Measurements from ENCODE around the gene FAM169A.
"Not testable (repeated sequence)": the region's sequence is repeated elsewhere in the genome, so short reads cannot be mapped to it uniquely, and the experiment has no call there.

FAM169A gene

GRCh38 chr5:74865804-74866595 lies at the start of gene FAM169A:
TSS of gene FAM169A (minus strand) at chr5:74866387. CDS start at chr5:74841676, 24,711 bp downstream.
- no peak for DNase-seq

GRCh38 chr5:74915488-74915887 lies 49.3 kb upstream of the FAM169A start:
- DNase-seq: no peak

- not testable (repeated sequence) for DNase-seq
These were observed 45.2 kb upstream of the FAM169A start for GRCh38 chr5:74911421-74911820.

GRCh38 chr5:74909888-74910287 lies 43.7 kb upstream of the FAM169A start:
- DNase-seq: not testable (repeated sequence)

- DNase-seq: not testable (repeated sequence)
These were observed 42.0 kb upstream of the FAM169A start for GRCh38 chr5:74908237-74908636.

GRCh38 chr5:74904713-74905112 lies 38.5 kb upstream of the FAM169A start:
- DNase-seq: not testable (repeated sequence)

GRCh38 chr5:74903165-74903787 lies 37.1 kb upstream of the FAM169A start:
- peak in 1 of 2 experiments; percentile 28 for DNase-seq

GRCh38 chr5:74897049-74897448 lies 30.9 kb upstream of the FAM169A start:
- DNase-seq: no peak

- no peak for DNase-seq
These were observed 29.7 kb upstream of the FAM169A start for GRCh38 chr5:74895906-74896305.

GRCh38 chr5:74894351-74894750 lies 28.2 kb upstream of the FAM169A start:
- no peak for DNase-seq

GRCh38 chr5:74892921-74893320 lies 26.7 kb upstream of the FAM169A start:
- DNase-seq: no peak

GRCh38 chr5:74889523-74890105 lies 23.4 kb upstream of the FAM169A start:
- no peak for DNase-seq

GRCh38 chr5:74888117-74888516 lies 21.9 kb upstream of the FAM169A start:
- no peak for DNase-seq

- DNase-seq: no peak
These were observed 19.0 kb upstream of the FAM169A start for GRCh38 chr5:74885170-74885569.

GRCh38 chr5:74882379-74883134 lies 16.4 kb upstream of the FAM169A start:
- DNase-seq: not testable (repeated sequence)

GRCh38 chr5:74877624-74878304 lies 11.6 kb upstream of the FAM169A start:
- DNase-seq: no peak

GRCh38 chr5:74875994-74876791 lies 10.0 kb upstream of the FAM169A start:
- no peak for DNase-seq

- DNase-seq: no peak
These were observed 7.5 kb upstream of the FAM169A start for GRCh38 chr5:74873525-74874249.

GRCh38 chr5:74870299-74871067 lies 4.3 kb upstream of the FAM169A start:
- no peak for DNase-seq

GRCh38 chr5:74869414-74869813 lies 3.2 kb upstream of the FAM169A start:
- DNase-seq: not testable (repeated sequence)

Measured in Kasumi-1 (cell line).